SK-N-MC (cell line): ENCODE measurements around the gene ASXL3.

ENCODE experiments used
- EZH2 ChIP-seq: fragments of 200-600 bp; sonication (generic); IDR thresholded peaks from one replicate; pipeline ENCODE4 v1.6.1; 2017; ENCODE audit warnings: antibody characterized with exemption
- POLR2AphosphoS5 ChIP-seq: IDR thresholded peaks from 2 replicates; pipeline ENCODE4 v1.6.1; 2012; ENCODE audit warnings: mild to moderate bottlenecking, low read depth, low read length, borderline replicate concordance

- TF ChIP-seq EZH2: no peak
- TF ChIP-seq POLR2AphosphoS5: no peak
Measured at GRCh38 chr18:33560686-33561370, 17.2 kb upstream of the ASXL3 start.
